OCI-LY7 (cell line): ENCODE measurements around the gene HES4.

Source experiments
- CTCF ChIP-seq: fragments of 200-600 bp; sonication (generic); conservative IDR thresholded peaks from 2 replicates; pipeline ENCODE4 v1.5.1; 2014; ENCODE audit warnings: mild to moderate bottlenecking, antibody characterized with exemption, low read length, moderate library complexity, mixed read lengths
- EZH2phosphoT487 ChIP-seq: fragments of 200-600 bp; sonication (generic); IDR thresholded peaks from 2 replicates; pipeline ENCODE4 v1.6.1; 2018; ENCODE audit warnings: low read depth, borderline replicate concordance, mild to moderate bottlenecking, mixed run types, antibody characterized with exemption, low read length, moderate library complexity, mixed read lengths

GRCh38 chr1:967466-968343 lies 32.2 kb downstream of the HES4 start:
- TF ChIP-seq CTCF (no peak), EZH2phosphoT487 (no peak)
